Germinal center (tissue), 1 donor: ENCODE data around the gene TMEM138.

Source experiments
- DNase-seq: peaks from one replicate; pipeline ENCODE4 v3.0.0; 2012; ENCODE audit warnings: mixed read lengths, low spot score

Gene TMEM138

DNA sequence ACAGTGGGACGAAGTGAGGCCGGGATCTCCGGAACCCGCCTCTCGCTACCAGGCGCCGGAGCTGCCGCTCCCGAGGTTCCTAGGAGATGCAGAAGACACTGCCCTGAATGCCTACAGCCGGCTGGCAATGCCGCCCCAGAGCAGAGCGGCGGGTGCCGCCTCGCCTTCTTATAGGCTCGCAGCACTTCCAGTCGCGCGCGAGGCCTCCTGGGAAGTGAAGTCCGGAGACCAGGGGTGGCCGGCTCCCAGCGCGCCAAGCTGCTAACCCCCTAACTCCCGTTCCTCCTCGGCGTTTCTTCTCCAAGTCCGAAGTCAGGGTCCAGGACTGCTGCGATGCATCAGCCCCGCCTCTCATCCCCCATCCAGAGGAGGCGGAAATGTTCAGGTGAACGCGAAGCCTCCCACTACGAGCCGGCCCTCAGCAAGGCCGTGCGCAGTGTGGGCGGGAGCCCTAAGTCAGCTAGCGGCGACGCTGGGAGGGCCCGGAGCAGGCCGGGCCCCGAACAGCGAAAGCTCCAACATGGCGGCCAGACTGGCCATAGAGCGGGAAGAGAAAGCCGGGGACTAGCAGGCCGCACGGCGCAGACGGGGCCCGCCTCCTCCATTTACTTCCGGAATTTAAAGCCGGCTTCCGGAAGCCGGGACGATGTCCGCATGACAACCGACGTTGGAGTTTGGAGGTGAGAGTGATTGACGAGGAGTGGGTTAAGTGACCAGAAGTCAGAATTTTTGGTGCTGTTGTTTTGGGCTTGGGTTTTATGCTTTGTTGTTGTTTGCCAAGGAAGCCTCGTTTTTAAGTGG, at the start of gene TMEM138, which contains the start of gene CYB561A3:
Gene TMEM138 (plus strand): TSS at position 634 of the 801 bp plus-strand sequence. CDS start 2,017 bp downstream, outside the sequence.
Gene CYB561A3 (minus strand): TSS at position 142 of the 801 bp plus-strand sequence. CDS start 5,169 bp downstream, outside the sequence.
- DNase-seq = peak; percentile 90

DNA sequence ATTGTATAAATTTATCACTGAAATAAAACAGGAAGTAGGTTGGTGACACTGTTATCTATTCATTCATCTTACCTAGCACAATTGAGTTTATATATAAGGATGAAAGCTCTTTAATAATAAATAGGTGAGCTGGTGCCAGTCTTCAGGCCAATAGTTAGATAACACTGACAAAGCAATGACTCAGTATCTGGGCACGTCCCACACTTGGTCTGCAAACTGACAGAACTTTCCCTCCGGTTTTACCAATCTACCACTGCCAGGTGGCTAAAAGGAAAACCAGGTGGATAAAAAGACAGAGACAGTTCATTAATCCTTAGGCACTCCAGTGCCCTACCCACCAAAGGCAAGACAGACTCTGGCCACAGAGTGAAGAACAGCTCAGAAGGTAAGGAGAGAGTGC, 46.9 kb upstream of the TMEM138 start:
- DNase-seq = no peak

DNA sequence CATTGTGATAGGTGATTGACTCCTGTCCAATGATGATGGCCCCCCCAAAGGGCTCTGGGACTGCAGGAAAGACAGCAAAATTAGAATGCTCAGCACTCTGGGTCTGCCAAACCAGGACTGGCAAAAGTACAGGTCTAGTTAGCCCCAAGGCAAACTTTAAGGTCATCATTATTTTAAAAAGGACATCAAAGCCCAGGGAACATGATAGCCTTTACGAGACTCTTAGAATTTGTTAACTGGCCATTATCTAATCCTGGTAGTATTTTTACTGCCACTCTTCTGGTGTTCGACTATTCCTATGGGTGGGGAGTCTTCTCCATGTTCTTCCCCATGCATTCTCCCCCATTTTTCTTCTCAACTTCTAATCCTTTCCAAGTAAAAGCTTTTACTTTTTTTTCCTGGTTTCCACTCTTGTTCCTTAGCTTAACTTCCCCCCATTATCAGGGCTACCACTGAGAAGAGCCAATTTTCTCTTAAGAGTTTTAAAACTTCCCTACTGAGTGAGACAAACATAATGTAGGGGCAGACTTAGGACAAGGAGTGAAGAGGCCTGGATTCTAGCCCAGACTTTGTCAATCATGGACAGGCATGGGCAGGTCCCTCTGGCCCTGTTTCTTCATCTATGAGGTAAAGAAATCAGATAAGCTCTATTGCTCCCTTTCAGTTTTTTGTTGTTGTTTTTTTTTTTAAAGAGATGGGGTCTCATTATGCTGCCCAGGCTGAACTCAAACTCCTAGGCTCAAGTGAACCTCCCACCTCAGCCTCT, 36.3 kb upstream of the TMEM138 start:
- DNase-seq = no peak

DNA sequence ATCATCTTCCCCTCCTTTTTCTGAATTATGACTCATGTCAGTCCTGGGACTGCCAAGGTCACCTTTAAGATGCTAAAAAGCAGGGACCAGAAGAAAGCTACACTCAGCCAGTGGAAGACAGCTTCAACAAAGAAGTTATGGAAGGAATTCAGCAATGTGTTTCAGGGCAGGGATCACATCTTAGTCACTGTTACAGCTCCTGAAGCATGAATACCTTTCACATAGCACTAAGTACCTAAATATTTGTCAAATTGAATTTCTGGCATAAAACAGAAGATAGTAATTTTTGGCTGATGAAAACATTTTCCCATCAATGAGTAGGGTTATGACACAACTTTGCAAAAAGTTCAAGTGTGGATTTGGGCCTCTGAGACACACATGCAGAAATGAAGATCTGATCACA, 34.5 kb upstream of the TMEM138 start:
- no peak for DNase-seq

- no peak for DNase-seq
Measured at GRCh38 chr11:61328351-61328750, 33.8 kb upstream of the TMEM138 start.

DNA sequence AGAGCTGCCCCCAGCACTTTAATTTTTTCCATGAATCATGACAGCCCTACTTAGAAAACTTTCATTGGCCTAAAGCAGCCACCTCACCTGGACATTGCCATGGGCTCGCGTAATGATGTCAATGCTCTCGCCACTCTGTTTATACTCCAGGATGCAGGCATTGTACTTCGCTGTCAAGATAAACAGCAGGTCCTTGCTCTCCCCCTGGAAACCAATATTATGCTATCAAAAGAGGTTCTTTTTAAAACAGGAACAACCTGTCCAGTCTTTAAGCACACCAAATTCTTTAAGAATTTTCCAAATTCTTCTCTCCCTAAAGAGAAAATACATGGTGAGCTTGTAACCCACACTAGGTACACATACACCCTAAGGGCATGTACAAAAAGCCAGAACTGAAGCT, 32.3 kb upstream of the TMEM138 start:
- no peak for DNase-seq

DNA sequence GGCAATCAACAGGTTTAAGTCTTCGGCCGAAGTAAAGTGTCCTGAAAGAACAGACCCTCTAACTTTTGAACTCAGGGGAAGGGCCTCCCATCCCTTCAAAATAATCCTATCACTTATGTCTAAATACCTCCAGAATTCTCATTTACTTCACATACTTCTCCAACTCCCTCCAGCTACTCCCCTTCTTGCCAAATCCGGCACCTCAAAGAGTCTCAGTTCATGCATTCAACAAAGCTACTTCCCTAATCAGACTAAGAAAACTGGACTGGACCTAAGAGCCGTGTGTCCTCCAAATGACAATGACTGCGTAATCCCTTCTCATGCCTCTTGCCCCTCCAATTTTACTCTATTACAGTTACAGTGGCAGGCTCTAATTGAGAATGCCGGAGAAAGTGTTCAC, 30.5 kb upstream of the TMEM138 start:
- no peak for DNase-seq

GRCh38 chr11:61332281-61332796, 29.8 kb upstream of the TMEM138 start:
- DNase-seq = peak; percentile 35

DNA sequence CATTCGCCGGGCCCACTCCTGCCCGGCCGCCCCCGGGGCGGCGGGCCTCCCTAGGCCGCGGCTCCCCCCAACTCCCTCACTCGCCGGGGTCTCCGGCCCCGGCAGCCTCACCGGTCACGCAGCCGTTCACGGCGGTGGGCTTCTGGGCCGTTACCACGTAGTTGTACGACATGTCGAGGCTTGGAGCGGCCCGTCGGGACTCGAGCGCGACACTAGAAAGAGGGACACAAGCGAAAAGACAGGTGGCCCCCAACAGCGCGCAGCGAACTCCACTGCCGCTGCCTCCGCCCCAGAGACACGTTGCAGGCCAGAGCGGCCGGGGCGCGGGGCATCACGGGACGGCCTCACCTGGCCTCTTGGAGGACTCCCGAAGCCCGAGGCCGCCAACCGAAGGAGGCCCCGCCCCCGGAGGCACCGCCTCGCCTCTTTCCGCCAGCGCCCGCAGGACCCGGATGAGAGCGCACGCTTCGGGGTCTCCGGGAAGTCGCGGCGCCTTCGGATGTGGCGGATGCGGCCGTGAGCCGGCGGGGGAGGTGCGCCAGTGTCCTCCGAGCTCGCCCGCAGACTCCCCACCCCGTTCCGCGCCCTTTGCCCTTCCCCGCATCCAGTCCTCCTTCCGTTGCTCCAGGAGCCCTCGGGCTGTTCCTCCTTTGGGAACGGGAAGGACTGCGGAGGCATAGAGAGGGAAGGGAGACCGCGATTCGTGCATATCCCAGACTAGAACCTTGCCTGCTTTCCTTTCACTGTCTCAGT, 29.2 kb upstream of the TMEM138 start, which contains the start of the genes DDB1 and TKFC:
Gene DDB1 (minus strand): TSS at position 309 of the 753 bp plus-strand sequence. CDS start 137 bp downstream, at position 172.
Gene TKFC (plus strand): TSS at position 432 of the 753 bp plus-strand sequence. CDS start 1,501 bp downstream, outside the sequence.
- peak; percentile 95 for DNase-seq

DNA sequence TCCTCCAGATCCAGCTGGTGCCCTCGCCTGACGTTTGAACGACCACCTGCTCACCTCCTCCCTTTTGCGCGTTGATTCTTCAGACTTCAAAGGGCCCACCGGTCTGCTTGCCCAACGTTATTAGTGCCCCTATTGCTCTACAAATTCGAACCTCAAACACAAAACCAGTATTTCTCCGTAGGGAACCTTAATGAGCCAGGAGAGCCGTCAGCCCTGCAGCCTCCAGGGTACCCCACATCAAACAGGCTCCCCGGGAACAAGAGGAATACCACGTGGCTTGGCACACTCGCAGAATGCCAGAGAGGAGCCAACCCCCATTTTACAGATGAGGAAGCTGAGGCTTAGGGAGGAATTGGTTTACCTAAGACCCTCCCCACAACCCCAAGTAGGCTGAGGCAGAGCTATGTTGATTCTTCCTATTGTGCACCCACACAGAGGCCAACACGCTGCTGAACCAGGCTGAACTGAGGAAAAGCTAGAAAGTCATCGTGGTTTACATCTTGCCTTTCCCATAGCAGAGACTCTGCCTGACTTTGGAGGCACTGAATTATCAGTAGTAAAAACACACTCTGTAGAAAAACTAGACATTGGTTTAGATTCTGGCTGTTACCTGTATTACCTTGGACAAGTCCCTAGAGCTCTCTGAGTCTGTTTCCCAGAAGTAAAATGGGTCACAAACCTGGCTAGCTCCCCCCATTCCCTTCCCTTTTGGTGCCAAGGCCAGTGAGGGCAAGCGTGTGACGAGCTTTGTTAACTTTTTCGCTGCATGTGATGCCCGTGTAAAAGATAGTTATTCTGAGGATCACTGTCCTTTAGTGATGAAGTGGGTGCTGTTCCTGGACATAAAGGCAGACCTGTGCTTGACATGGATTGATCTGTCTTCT, 28.4 kb upstream of the TMEM138 start:
- no peak for DNase-seq

GRCh38 chr11:61334434-61335354, 27.5 kb upstream of the TMEM138 start:
- DNase-seq = no peak

DNA sequence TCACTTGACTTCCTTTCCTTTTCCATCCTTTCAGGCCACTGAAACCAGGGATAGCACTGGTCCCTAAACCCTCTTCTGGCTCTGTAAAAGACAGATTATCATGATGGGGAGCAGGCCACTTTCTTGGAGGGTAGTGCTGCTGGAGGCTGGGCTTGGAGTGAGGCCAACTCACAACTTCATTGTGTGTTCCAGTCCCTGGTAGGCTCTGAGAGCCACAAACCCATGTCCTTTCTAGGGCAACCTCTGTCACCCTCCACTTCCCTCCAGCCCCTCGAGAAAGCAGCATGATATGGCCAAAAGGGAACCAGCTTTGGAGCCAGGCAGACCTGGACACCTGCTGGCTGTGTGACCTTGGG, 26.8 kb upstream of the TMEM138 start:
- DNase-seq = no peak

- DNase-seq = peak; percentile 88
Measured at GRCh38 chr11:61336171-61336935, 25.8 kb upstream of the TMEM138 start.

DNA sequence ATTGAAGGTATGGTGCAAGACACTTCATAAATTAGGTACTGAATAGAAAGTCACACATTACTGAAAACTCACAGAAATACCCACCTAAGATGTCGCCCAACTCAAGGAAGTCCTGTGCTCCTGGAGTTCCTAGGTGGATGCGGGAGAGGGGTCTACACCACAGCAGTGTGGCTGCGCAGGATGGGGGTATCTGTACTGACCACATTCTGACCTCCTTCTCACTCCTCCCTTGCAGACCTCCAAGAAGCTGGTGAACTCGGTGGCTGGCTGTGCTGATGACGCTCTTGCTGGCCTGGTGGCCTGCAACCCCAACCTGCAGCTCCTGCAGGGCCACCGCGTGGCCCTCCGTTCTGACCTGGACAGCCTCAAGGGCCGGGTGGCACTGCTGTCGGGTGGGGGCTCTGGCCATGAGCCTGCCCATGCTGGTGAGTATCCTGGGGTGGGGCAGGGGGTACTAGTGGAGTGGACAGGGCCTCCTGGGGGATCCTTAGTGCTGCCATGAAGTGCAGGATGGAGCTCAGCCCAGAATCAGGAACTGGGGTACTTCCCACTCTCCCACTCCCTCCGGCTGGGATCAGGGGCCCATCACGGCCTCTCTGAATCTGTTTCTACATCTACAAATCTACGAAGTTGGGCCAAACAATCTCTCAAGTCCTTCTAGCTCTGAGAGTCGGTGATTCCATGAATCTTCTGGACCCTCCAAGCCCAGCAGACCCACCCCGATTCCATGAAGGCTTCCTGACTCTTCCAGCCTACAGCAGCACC, 24.3 kb upstream of the TMEM138 start:
- DNase-seq = no peak

DNA sequence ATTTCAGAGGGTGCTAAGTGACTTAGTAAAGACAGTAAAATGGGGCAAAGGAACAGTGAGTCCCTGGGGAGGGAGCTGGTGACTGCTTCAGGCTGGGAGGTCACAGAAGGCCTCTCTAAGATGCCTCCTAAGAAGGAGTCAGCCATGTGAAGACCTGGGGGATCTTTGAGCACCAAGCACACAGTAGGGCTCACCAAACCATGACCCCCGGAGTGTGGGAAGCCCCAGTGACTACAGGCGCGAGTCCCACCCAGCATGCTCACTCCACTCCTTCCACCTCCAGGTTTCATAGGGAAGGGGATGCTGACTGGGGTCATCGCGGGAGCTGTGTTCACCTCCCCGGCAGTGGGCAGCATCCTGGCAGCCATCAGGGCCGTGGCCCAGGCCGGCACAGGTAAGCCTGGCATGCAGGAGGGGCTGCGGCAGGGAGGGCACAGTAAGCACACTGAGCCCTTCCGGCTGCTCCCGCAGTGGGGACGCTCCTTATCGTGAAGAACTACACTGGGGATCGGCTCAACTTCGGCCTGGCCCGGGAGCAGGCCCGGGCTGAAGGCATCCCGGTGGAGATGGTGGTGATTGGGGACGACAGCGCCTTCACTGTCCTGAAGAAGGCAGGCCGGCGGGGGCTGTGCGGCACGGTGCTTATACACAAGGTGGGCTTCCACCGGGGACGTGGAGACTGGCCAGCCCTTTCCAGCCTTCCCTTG, 23.2 kb upstream of the TMEM138 start:
- no peak for DNase-seq

GRCh38 chr11:61339490-61339878, 22.7 kb upstream of the TMEM138 start:
- no peak for DNase-seq

DNA sequence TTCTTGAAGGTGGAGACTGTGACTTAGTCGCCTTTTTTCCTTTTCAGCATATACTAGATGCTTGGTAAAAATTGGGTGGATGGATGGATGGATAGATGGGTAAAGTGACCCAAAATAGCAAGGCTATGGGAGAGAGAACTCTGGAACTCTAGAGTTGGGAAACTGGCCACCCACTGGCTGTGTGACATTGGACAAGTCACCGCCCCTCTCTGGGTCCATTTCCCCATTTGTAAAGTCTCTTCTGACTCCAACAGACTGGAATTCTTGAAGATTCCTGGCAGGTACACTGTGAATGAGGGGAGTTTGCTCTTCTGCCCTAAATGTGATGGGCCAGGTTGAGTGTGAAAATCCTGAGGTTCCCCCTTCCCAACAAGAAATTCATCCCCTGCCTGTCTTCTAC, 21.2 kb upstream of the TMEM138 start:
- DNase-seq = no peak

DNA sequence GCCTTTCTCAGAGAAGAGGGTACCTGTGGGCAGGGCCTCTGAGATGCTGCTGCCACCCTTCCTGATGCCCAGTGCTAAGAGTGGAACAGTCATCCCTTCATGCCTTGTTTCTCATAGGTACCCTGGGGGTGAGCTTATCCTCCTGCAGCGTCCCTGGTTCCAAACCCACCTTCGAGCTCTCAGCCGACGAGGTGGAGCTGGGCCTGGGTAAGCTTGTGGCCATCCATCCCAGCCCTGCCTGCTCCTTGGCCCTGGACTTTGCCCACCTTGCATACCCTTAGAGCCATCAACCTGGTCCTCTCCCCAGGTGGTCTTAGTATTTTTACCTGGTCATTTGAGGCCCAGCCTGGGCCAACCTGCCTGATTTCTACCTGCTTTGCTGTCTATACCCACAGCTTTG, 20.5 kb upstream of the TMEM138 start:
- DNase-seq = no peak
